NCI-H510A (cell line): ENCODE data around the gene CCDC169.

Experiments used
- DNase-seq: peaks from one replicate; lab custom pipeline; 2025; lab: John Stamatoyannopoulos, UW

CCDC169 gene

GRCh38 chr13:36242761-36243160, 54.9 kb downstream of the CCDC169 start:
- no peak for DNase-seq

GRCh38 chr13:36231236-36231635, 66.4 kb downstream of the CCDC169 start:
- no peak for DNase-seq

- no peak for DNase-seq
Observed at GRCh38 chr13:36224730-36225129, 72.9 kb downstream of the CCDC169 start.

GRCh38 chr13:36219883-36220282, 77.7 kb downstream of the CCDC169 start:
- DNase-seq: no peak

- no peak for DNase-seq
Observed at GRCh38 chr13:36217456-36217855, 80.2 kb downstream of the CCDC169 start.

- DNase-seq: no peak
Observed at GRCh38 chr13:36214163-36214921, 83.3 kb downstream of the CCDC169 start, which contains the start of gene SOHLH2. Gene SOHLH2, minus strand, starts transcription at chr13:36214556. Its CDS starts 30 bp downstream, at chr13:36214526.

- no peak for DNase-seq
Observed at GRCh38 chr13:36212789-36213188, 84.8 kb downstream of the CCDC169 start.

GRCh38 chr13:36211567-36211966, 86.0 kb downstream of the CCDC169 start:
- no peak for DNase-seq

- DNase-seq: no peak
Observed at GRCh38 chr13:36210738-36211137, 86.9 kb downstream of the CCDC169 start.

- no peak for DNase-seq
Observed at GRCh38 chr13:36207672-36208071, 89.9 kb downstream of the CCDC169 start.

GRCh38 chr13:36193151-36193855, 104.3 kb downstream of the CCDC169 start:
- no peak for DNase-seq

GRCh38 chr13:36192166-36192565, 105.4 kb downstream of the CCDC169 start:
- no peak for DNase-seq

GRCh38 chr13:36190771-36191170, 106.8 kb downstream of the CCDC169 start:
- no peak for DNase-seq

GRCh38 chr13:36188441-36188840, 109.2 kb downstream of the CCDC169 start:
- DNase-seq: no peak

GRCh38 chr13:36183901-36184300, 113.7 kb downstream of the CCDC169 start:
- no peak for DNase-seq
